Measurements from ENCODE around the gene CSGALNACT2.

The CSGALNACT2 gene

GRCh38 chr10:43112608-43112961 lies 25.7 kb upstream of the CSGALNACT2 start:
- DNase-seq: no peak

GRCh38 chr10:43113201-43114087 lies 24.8 kb upstream of the CSGALNACT2 start:
- no peak for DNase-seq

- DNase-seq: no peak
Observed at GRCh38 chr10:43114088-43114742, 24.0 kb upstream of the CSGALNACT2 start.

GRCh38 chr10:43114743-43115611 lies 23.3 kb upstream of the CSGALNACT2 start:
- no peak for DNase-seq

GRCh38 chr10:43115881-43116595 lies 22.2 kb upstream of the CSGALNACT2 start:
- no peak for DNase-seq

GRCh38 chr10:43116596-43116995 lies 21.6 kb upstream of the CSGALNACT2 start:
- no peak for DNase-seq

- DNase-seq: no peak
Observed at GRCh38 chr10:43117031-43117776, 21.0 kb upstream of the CSGALNACT2 start.

- DNase-seq: no peak
Observed at GRCh38 chr10:43117777-43118583, 20.3 kb upstream of the CSGALNACT2 start.

- no peak for DNase-seq
Observed at GRCh38 chr10:43118631-43119415, 19.4 kb upstream of the CSGALNACT2 start.

GRCh38 chr10:43119416-43120115 lies 18.7 kb upstream of the CSGALNACT2 start:
- no peak for DNase-seq

GRCh38 chr10:43120116-43120928 lies 17.9 kb upstream of the CSGALNACT2 start:
- no peak for DNase-seq

- DNase-seq: no peak
Observed at GRCh38 chr10:43120929-43121314, 17.3 kb upstream of the CSGALNACT2 start.

- no peak for DNase-seq
Observed at GRCh38 chr10:43121444-43121843, 16.8 kb upstream of the CSGALNACT2 start.

- DNase-seq: no peak
Observed at GRCh38 chr10:43122096-43122495, 16.1 kb upstream of the CSGALNACT2 start.

GRCh38 chr10:43122826-43123225 lies 15.4 kb upstream of the CSGALNACT2 start:
- no peak for DNase-seq

GRCh38 chr10:43123361-43124093 lies 14.7 kb upstream of the CSGALNACT2 start:
- no peak for DNase-seq

GRCh38 chr10:43124094-43124521 lies 14.1 kb upstream of the CSGALNACT2 start:
- DNase-seq: no peak

Measured in cortex of kidney (tissue), 1 donor.